Choroid plexus epithelial cell (primary cell): ENCODE results near the gene USP5.
A peak's percentile ranks its signal among the peaks of the same experiment; 100 is the strongest.

Source experiments
- DNase-seq: peaks from one replicate; pipeline ENCODE4 v3.0.0-alpha.2; 2010; ENCODE audit warnings: low read depth
- H3K4me3 ChIP-seq: 2 replicates; pipeline ENCODE4 v1.5.1; 2011; ENCODE audit warnings: low read depth, mild to moderate bottlenecking, control low read depth, low read length, moderate library complexity
- CTCF ChIP-seq: conservative IDR thresholded peaks from 2 replicates; pipeline ENCODE4 v1.5.1; 2011; ENCODE audit warnings: low read depth, mild to moderate bottlenecking, control low read depth, inconsistent platforms, low read length, moderate library complexity

Gene USP5

GRCh38 chr12:6830286-6830890 is 21.6 kb upstream of the USP5 start:
- DNase-seq: no peak
- H3K4me3 ChIP-seq: peak overlapping the region; percentile 8
- no peak for TF ChIP-seq CTCF

- no peak for TF ChIP-seq CTCF
- H3K4me3 ChIP-seq: no peak overlapping the region
- no peak for DNase-seq
Measured at GRCh38 chr12:6830999-6831398, 21.0 kb upstream of the USP5 start.

DNA sequence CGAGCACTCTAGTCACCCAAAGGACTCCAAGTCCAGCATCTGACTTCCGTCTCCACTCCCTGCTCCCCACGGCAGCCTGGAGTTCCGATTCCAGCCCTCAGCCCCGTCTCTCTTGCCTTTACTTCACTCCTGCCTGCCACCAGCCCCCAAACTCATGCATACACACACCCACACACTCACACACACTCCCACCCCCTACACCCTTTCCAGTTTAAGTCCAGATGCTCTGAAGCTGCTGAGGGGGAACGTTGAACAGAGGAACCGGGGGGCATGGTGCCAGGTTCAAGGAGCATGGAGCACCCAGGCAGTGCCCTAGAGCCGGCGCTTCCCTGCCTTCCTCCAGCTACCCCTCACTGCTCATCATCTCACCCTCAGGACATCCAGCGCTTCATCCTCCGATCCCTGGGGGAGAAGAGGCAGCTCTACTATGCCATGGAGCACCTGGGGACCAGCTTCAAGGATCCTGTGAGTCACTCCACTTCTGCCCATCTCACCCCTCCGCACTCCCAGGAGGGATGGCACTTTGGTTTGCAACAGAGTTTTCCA is 20.4 kb upstream of the USP5 start:
- no peak for TF ChIP-seq CTCF
- no peak for DNase-seq

DNA sequence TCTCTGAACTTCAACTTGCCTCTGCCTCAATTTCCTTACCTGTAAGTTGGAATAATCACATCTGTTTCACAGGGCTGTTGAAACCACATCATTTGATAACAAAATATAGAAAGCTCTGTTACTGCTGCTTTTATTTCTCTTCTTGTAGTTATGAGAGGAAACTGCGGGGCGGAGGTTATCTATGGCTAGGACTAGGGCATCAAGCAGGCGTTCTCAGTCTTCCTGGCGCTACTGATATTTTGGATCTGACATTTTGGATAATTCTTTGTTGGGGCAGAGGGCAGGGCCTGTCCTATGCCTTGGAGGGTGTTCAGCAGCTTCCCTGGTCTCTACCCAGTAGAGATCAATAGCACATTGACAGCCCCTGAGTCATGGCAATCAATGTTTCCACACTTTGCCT is 19.8 kb upstream of the USP5 start:
- no peak for TF ChIP-seq CTCF
- H3K4me3 ChIP-seq: no peak overlapping the region
- DNase-seq: no peak

More for the DNA sequence above, 20.4 kb upstream of the USP5 start:
- H3K4me3 ChIP-seq: no peak overlapping the region

DNA sequence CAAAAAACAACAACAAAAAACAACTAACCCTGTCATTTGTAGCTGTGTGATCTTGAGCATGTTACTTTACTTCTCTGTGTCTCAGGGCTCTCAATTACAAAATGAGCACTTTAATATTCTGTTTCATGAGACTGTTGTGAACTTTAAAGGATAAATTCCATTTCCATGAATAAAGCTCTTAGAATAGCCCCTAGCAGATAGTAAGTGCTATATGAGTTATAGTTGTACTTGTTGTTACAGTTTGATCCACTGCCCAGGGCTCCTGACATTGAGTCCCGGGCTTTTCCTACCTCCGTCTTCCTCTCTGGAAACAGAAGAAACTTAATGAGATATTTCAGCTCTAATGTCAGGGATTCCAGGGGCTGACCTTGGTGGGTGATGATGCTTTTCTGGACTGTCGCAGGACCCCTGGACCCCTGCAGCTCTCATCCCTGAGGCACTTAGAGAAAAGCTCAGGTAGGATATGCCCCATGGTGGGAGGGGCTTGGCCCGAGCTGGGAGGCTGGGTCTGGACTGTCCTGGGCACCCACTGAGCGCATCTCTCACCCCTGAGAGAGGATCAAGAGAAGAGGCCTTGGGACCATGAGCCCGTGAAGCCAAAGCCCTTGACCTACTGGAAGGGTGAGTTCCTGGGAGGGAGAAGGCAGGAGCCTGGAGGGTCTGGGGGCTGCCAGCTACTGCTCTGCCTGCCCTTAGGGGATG is 18.6 kb upstream of the USP5 start:
- H3K4me3 ChIP-seq: no peak overlapping the region
- DNase-seq: no peak
- no peak for TF ChIP-seq CTCF

DNA sequence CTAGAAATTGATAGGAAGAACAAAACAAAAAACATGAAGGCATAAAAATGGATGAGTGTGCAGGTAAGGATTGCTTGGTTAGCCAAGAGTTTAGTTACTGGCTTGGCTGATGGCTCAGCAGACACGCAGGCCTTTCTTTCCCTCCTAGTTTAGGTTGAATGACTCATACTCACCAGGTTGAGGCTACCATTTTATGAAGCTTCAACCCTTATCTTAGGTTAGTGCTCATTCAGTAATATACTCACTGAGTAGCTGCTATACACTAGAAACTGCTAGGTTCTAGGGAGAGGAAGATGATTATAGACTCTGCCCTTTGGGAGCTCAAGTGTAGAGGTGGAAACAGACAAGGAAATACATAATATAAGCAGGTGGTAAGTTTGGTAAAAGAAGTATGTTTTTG is 17.7 kb upstream of the USP5 start:
- TF ChIP-seq CTCF: no peak
- DNase-seq: no peak
- no peak overlapping the region for H3K4me3 ChIP-seq

- TF ChIP-seq CTCF: no peak
- no peak overlapping the region for H3K4me3 ChIP-seq
- no peak for DNase-seq
Measured at GRCh38 chr12:6834873-6835272, 17.1 kb upstream of the USP5 start.
